GM19324 (cell line): ENCODE results near the gene UBE2F.
"Not testable (repeated sequence)": the region's sequence is repeated elsewhere in the genome, so short reads cannot be mapped to it uniquely, and the experiment has no call there.

Experiments
- ATAC-seq: cut with Tn5 transposase; IDR thresholded peaks from one replicate; pipeline ENCODE4 v1.9.1; 2021; ENCODE audit warnings: mild to moderate bottlenecking, moderate library complexity; ENCODE audit not compliant: unreplicated experiment, low FRiP score

The UBE2F gene

GRCh38 chr2:237977380-237977779 is 10.6 kb downstream of the UBE2F start:
- no peak for ATAC-seq

- ATAC-seq = no peak
Measured at GRCh38 chr2:237978058-237978712, 11.4 kb downstream of the UBE2F start.

- ATAC-seq = no peak
Measured at GRCh38 chr2:237979331-237979730, 12.5 kb downstream of the UBE2F start.

GRCh38 chr2:237980087-237980486 is 13.3 kb downstream of the UBE2F start:
- ATAC-seq = no peak

GRCh38 chr2:237980751-237981150 is 13.9 kb downstream of the UBE2F start:
- ATAC-seq = no peak

- not testable (repeated sequence) for ATAC-seq
Measured at GRCh38 chr2:237981621-237982020, 14.8 kb downstream of the UBE2F start.

GRCh38 chr2:237982039-237982725 is 15.4 kb downstream of the UBE2F start:
- ATAC-seq = no peak

- no peak for ATAC-seq
Measured at GRCh38 chr2:237983922-237984321, 17.1 kb downstream of the UBE2F start.

- no peak for ATAC-seq
Measured at GRCh38 chr2:237987268-237987667, 20.5 kb downstream of the UBE2F start.

GRCh38 chr2:237993701-237994100 is 26.9 kb downstream of the UBE2F start:
- ATAC-seq = no peak

- no peak for ATAC-seq
Measured at GRCh38 chr2:237995036-237995435, 28.2 kb downstream of the UBE2F start.

- no peak for ATAC-seq
Measured at GRCh38 chr2:237996021-237996593, 29.3 kb downstream of the UBE2F start.

GRCh38 chr2:237997521-237997920 is 30.7 kb downstream of the UBE2F start:
- ATAC-seq = no peak

GRCh38 chr2:237998530-237998929 is 31.7 kb downstream of the UBE2F start:
- ATAC-seq = peak; percentile 74

- ATAC-seq = no peak
Measured at GRCh38 chr2:238003234-238004031, 36.6 kb downstream of the UBE2F start.

GRCh38 chr2:238004077-238004830 is 37.4 kb downstream of the UBE2F start:
- no peak for ATAC-seq

GRCh38 chr2:238005528-238005927 is 38.7 kb downstream of the UBE2F start:
- ATAC-seq = no peak

GRCh38 chr2:238006510-238006909 is 39.7 kb downstream of the UBE2F start:
- ATAC-seq = no peak

- ATAC-seq = no peak
Measured at GRCh38 chr2:238007924-238008323, 41.1 kb downstream of the UBE2F start.

GRCh38 chr2:238009563-238009962 is 42.7 kb downstream of the UBE2F start:
- no peak for ATAC-seq
